ENCODE measurements around the gene ARSB.
A peak's percentile ranks its signal among the peaks of the same experiment; 100 is the strongest.

The ARSB gene

DNA sequence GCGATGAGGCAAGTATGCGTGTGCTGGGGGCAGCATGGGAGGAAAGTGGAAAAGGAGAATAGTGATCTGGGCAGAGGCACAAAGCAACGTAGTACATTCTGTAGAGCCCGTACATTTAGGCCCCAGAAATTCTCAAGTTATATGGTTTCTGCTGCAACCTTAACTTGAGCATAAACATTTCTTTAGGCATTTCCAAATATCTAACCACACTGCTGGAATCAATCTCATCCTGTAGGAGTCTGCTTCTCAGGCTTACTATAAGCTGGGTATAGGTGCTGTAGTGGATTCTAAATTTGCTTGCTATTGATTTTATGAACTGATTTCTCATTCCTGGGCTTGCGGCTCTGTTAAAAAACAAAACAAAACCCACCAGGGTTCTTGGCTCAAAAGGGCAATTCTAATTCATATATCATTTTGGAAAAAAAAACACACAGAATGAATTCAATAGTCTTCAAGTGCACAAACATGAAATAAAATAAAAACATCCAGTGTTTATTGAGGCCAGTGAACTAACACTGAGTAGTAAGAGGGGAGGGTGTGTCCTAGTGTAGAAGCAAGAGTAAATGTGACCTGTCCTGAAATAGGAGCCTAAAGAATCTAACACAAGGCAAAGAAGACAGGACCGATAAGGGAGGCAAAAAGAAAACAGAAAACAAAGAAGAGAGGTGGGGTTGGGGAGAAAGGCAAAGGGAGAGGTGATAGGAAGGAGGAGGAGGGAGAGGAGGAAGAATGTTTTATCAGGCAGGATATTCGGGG lies 191.0 kb downstream of the ARSB start:
- Histone ChIP-seq H3K9me3 (ENCODE audit: insufficient read depth, low read depth, low read length) (no peaks in the 10 kb centered on the region), H3K27me3 (ENCODE audit: insufficient read depth, low read length) (no peaks in the 10 kb centered on the region), H4K12ac (ENCODE audit: low read depth, low read length) (no peak overlapping the region), H3K79me2 (ENCODE audit: control insufficient read depth, insufficient read depth, low read length, poor library complexity) (no peaks in the 10 kb centered on the region), H4K91ac (ENCODE audit: low read depth, low read length) (no peak overlapping the region), H4K8ac (ENCODE audit: low read depth, low read length) (no peak overlapping the region), H3K27ac (ENCODE audit: low read depth, low read length) (no peak overlapping the region), H2BK12ac (ENCODE audit: low read length) (no peak overlapping the region), H2AFZ (ENCODE audit: insufficient read depth, low read length, poor library complexity) (no peak overlapping the region), H3K4me2 (ENCODE audit: low read length) (no peak overlapping the region), H3K4ac (ENCODE audit: low read depth, low read length) (no peak overlapping the region), H3K79me1 (ENCODE audit: low read length) (no peaks in the 10 kb centered on the region), H2BK120ac (ENCODE audit: insufficient read depth, low read length, poor library complexity) (no peak overlapping the region), H3K4me1 (ENCODE audit: control insufficient read depth in 1 of 2, insufficient read depth in 2 of 2, low read length in 2 of 2) (peaks cover 7 to 10% of the 10 kb centered on the region in 2 experiments), H3K4me3 (ENCODE audit: low read depth, low read length) (no peak overlapping the region), H3K23ac (ENCODE audit: low read length) (no peak overlapping the region), H3K36me3 (ENCODE audit: control insufficient read depth in 1 of 2, insufficient read depth in 2 of 2, low read length in 2 of 2) (no peaks in the 10 kb centered on the region), H2AK5ac (ENCODE audit: low read length) (no peak overlapping the region), H2BK5ac (ENCODE audit: low read depth, low read length, poor library complexity) (no peak overlapping the region), H3K9ac (ENCODE audit: low read length) (no peak overlapping the region), H3K18ac (ENCODE audit: low read length) (no peak overlapping the region), H3K14ac (ENCODE audit: low read length) (no peak overlapping the region)
- WGBS (ENCODE audit: extremely low coverage, insufficient coverage, insufficient read length) = no CpG with 5 or more reads among the region's 7 CpGs
- no peak for DNase-seq

DNA sequence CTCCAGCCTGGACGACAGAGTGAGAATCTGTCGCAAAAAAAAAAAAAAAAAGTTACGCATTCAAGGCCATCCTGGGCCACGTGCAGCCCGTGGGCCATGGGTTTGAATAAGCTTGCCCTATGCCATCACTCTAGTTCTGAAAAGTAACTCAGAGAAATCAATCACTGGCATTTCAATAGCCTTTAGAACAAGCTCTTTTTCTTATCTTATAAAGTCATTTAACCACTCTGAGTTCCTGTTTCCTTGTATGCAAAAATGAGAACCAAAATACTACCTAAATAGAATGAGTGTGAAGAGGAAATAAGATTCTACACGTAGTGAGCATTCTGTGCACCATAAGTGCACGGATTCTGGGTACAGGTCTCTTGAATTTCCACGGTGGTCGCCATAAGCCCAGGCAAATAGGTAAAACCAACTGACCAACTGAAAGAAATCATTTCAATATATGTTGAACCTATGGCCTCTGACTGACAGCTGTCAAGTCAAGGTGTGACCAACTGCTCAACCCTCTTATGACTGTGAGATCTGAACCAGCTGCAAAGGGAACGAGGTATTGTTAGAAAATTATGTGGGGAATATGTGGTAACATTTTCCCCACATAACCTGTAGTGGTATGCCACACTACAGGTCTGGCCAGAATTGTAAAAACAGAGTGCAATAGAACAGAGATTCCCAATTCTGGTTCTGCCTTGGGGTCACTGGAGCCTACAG lies 192.6 kb downstream of the ARSB start:
- Histone ChIP-seq H3K23ac (ENCODE audit: low read length) (no peak overlapping the region), H3K14ac (ENCODE audit: low read length) (no peak overlapping the region), H3K27me3 (ENCODE audit: insufficient read depth, low read length) (no peaks in the 10 kb centered on the region), H4K12ac (ENCODE audit: low read depth, low read length) (no peak overlapping the region), H3K79me2 (ENCODE audit: control insufficient read depth, insufficient read depth, low read length, poor library complexity) (no peaks in the 10 kb centered on the region), H3K18ac (ENCODE audit: low read length) (no peak overlapping the region), H3K9me3 (ENCODE audit: insufficient read depth, low read depth, low read length) (no peaks in the 10 kb centered on the region), H3K4me2 (ENCODE audit: low read length) (no peak overlapping the region), H3K79me1 (ENCODE audit: low read length) (no peaks in the 10 kb centered on the region), H2BK120ac (ENCODE audit: insufficient read depth, low read length, poor library complexity) (no peak overlapping the region), H2BK5ac (ENCODE audit: low read depth, low read length, poor library complexity) (no peak overlapping the region), H3K4me3 (ENCODE audit: low read depth, low read length) (no peak overlapping the region), H3K4ac (ENCODE audit: low read depth, low read length) (no peak overlapping the region), H3K36me3 (ENCODE audit: control insufficient read depth in 1 of 2, insufficient read depth in 2 of 2, low read length in 2 of 2) (no peaks in the 10 kb centered on the region), H2AK5ac (ENCODE audit: low read length) (no peak overlapping the region), H3K27ac (ENCODE audit: low read depth, low read length) (no peak overlapping the region), H3K9ac (ENCODE audit: low read length) (no peak overlapping the region), H2AFZ (ENCODE audit: insufficient read depth, low read length, poor library complexity) (no peak overlapping the region), H4K8ac (ENCODE audit: low read depth, low read length) (no peak overlapping the region), H2BK12ac (ENCODE audit: low read length) (no peak overlapping the region), H4K91ac (ENCODE audit: low read depth, low read length) (no peak overlapping the region), H3K4me1 (ENCODE audit: control insufficient read depth in 1 of 2, insufficient read depth in 2 of 2, low read length in 2 of 2) (peaks cover 7 to 10% of the 10 kb centered on the region in 2 experiments)
- DNase-seq = peak; percentile 46 to 88
- no CpG with 5 or more reads among the region's 10 CpGs for WGBS (ENCODE audit: extremely low coverage, insufficient coverage, insufficient read length)

DNA sequence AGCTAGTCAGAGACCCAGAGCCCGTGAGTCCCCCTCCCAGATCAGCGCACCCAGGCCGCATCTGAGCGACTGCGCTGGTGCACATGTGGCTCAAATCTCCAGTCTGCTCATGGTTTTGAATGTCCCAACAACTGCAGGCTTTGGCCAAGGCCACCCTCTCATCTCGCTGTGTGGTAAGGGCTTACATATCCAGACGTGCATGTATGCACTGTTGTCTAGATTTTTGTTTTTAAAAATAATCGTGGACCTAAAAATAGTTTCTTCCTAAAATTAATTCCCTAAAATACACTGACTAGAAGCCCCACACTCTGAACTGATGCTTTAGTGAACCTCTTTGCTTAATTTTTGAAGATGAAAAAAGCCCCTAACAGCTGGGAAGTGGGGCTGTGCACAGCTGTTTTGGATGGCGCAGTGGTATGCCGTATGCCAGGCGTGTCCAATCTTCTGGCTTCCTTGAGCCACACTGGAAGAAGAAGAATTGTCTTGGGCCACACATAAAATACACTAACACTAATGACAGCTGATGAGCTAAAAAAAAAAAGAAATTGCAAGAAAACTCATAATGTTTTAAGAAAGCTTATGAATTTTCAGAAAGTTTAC lies 193.5 kb downstream of the ARSB start:
- WGBS (ENCODE audit: extremely low coverage, insufficient coverage, insufficient read length) = no CpG with 5 or more reads among the region's 11 CpGs
- no peaks in the 10 kb centered on the region for H3K27me3 ChIP-seq (ENCODE audit: insufficient read depth, low read length)
- H3K4ac ChIP-seq (ENCODE audit: low read depth, low read length) = no peak overlapping the region
- H3K79me2 ChIP-seq (ENCODE audit: control insufficient read depth, insufficient read depth, low read length, poor library complexity) = no peaks in the 10 kb centered on the region
- no peak overlapping the region for H3K9ac ChIP-seq (ENCODE audit: low read length)
- no peak overlapping the region for H2BK12ac ChIP-seq (ENCODE audit: low read length)
- no peak overlapping the region for H4K12ac ChIP-seq (ENCODE audit: low read depth, low read length)
- H4K8ac ChIP-seq (ENCODE audit: low read depth, low read length) = no peak overlapping the region
- H3K9me3 ChIP-seq (ENCODE audit: insufficient read depth, low read depth, low read length) = no peaks in the 10 kb centered on the region
- H3K27ac ChIP-seq (ENCODE audit: low read depth, low read length) = no peak overlapping the region
- H3K4me3 ChIP-seq (ENCODE audit: low read depth, low read length) = no peak overlapping the region
- no peak overlapping the region for H3K4me2 ChIP-seq (ENCODE audit: low read length)
- H3K79me1 ChIP-seq (ENCODE audit: low read length) = no peaks in the 10 kb centered on the region
- no peak overlapping the region for H2BK5ac ChIP-seq (ENCODE audit: low read depth, low read length, poor library complexity)
- no peaks in the 10 kb centered on the region for H3K36me3 ChIP-seq (ENCODE audit: control insufficient read depth in 1 of 2, insufficient read depth in 2 of 2, low read length in 2 of 2)
- no peak overlapping the region for H2AK5ac ChIP-seq (ENCODE audit: low read length)
- no peak for DNase-seq
- H4K91ac ChIP-seq (ENCODE audit: low read depth, low read length) = no peak overlapping the region
- no peak overlapping the region for H3K18ac ChIP-seq (ENCODE audit: low read length)
- no peak overlapping the region for H3K14ac ChIP-seq (ENCODE audit: low read length)
- H3K23ac ChIP-seq (ENCODE audit: low read length) = no peak overlapping the region
- H2BK120ac ChIP-seq (ENCODE audit: insufficient read depth, low read length, poor library complexity) = no peak overlapping the region
- no peak overlapping the region for H2AFZ ChIP-seq (ENCODE audit: insufficient read depth, low read length, poor library complexity)
- peaks cover 7 to 10% of the 10 kb centered on the region in 2 experiments for H3K4me1 ChIP-seq (ENCODE audit: control insufficient read depth in 1 of 2, insufficient read depth in 2 of 2, low read length in 2 of 2)

DNA sequence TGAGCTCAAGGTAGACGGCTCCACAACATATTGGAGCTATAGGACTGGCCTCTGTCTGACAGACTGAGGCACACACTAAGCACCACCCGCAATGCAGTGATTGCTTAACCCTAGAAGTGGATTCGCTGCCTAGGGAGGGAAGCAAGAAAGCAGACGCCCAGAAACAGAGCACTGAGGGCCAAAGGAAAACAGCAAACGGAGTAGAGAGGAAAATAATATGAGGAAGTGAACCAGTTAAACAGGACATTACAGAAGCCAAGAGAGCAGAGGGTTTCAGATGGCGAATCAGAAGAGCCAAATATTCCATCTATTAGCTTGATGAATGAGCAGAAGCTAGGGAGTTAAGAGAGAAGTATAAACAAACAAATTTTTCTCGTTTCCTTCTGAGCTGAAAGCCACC lies 197.3 kb downstream of the ARSB start:
- H4K8ac ChIP-seq (ENCODE audit: low read depth, low read length) = no peak overlapping the region
- H3K4me3 ChIP-seq (ENCODE audit: low read depth, low read length) = no peak overlapping the region
- H3K4me2 ChIP-seq (ENCODE audit: low read length) = no peak overlapping the region
- no peaks in the 10 kb centered on the region for H3K27me3 ChIP-seq (ENCODE audit: insufficient read depth, low read length)
- H3K79me2 ChIP-seq (ENCODE audit: control insufficient read depth, insufficient read depth, low read length, poor library complexity) = no peaks in the 10 kb centered on the region
- no peak overlapping the region for H3K27ac ChIP-seq (ENCODE audit: low read depth, low read length)
- no peak overlapping the region for H2BK120ac ChIP-seq (ENCODE audit: insufficient read depth, low read length, poor library complexity)
- H3K36me3 ChIP-seq (ENCODE audit: control insufficient read depth in 1 of 2, insufficient read depth in 2 of 2, low read length in 2 of 2) = no peaks in the 10 kb centered on the region
- H3K9ac ChIP-seq (ENCODE audit: low read length) = no peak overlapping the region
- no peak overlapping the region for H3K23ac ChIP-seq (ENCODE audit: low read length)
- H2BK5ac ChIP-seq (ENCODE audit: low read depth, low read length, poor library complexity) = no peak overlapping the region
- H3K18ac ChIP-seq (ENCODE audit: low read length) = no peak overlapping the region
- no peak overlapping the region for H4K12ac ChIP-seq (ENCODE audit: low read depth, low read length)
- no peak overlapping the region for H2AK5ac ChIP-seq (ENCODE audit: low read length)
- DNase-seq = no peak
- H4K91ac ChIP-seq (ENCODE audit: low read depth, low read length) = no peak overlapping the region
- WGBS (ENCODE audit: extremely low coverage, insufficient coverage, insufficient read length) = no CpG with 5 or more reads among the region's 7 CpGs
- no peak overlapping the region for H2AFZ ChIP-seq (ENCODE audit: insufficient read depth, low read length, poor library complexity)
- H2BK12ac ChIP-seq (ENCODE audit: low read length) = no peak overlapping the region
- peaks cover 3% of the 10 kb centered on the region in 2 experiments for H3K4me1 ChIP-seq (ENCODE audit: control insufficient read depth in 1 of 2, insufficient read depth in 2 of 2, low read length in 2 of 2)
- H3K9me3 ChIP-seq (ENCODE audit: insufficient read depth, low read depth, low read length) = no peaks in the 10 kb centered on the region
- H3K4ac ChIP-seq (ENCODE audit: low read depth, low read length) = no peak overlapping the region
- H3K14ac ChIP-seq (ENCODE audit: low read length) = no peak overlapping the region
- H3K79me1 ChIP-seq (ENCODE audit: low read length) = no peaks in the 10 kb centered on the region

Measured in trophoblast cell (in vitro differentiated cells and primary cell).